Common myeloid progenitor, CD34-positive (primary cell): ENCODE results near the gene MINK1.
"Not testable (repeated sequence)": the region's sequence is repeated elsewhere in the genome, so short reads cannot be mapped to it uniquely, and the experiment has no call there.

Experiments used
- CTCF ChIA-PET: fragments of 350-600 bp; sonication (Branson Sonifier 250); formaldehyde crosslinking; loops from one replicate; lab custom pipeline; 2021; ENCODE audit warnings: antibody characterized with exemption; lab: Charles Lee
- POLR2A ChIA-PET: fragments of 350-600 bp; sonication (Branson Sonifier 250); formaldehyde crosslinking; loops from one replicate; lab custom pipeline; 2021; ENCODE audit warnings: antibody characterized with exemption; lab: Charles Lee
- DNase-seq, 3 donors: peaks; one replicate each; pipeline versions ENCODE4 v3.0.0 to v3.0.0-alpha.2; 2013
- H3K27ac ChIP-seq, 2 experiments: 1 replicate in 1 of 2; 2 replicates in 1 of 2; pipeline ENCODE4 v1.7.0; 2013; ENCODE audit warnings: inconsistent platforms in 2 of 2, low read length in 2 of 2, mild to moderate bottlenecking in 2 of 2, low read depth in 1 of 2, moderate library complexity in 1 of 2; ENCODE audit not compliant: severe bottlenecking in 2 of 2, insufficient read depth in 1 of 2, poor library complexity in 1 of 2
- H3K27me3 ChIP-seq, 5 experiments: replicated peaks in 2 of 5; 1 replicate in 3 of 5; 2 replicates in 2 of 5; pipeline versions ENCODE4 v1.6.1 to v1.7.0; 2013; ENCODE audit warnings: low read length in 4 of 5, mild to moderate bottlenecking in 2 of 5, moderate library complexity in 2 of 5, inconsistent platforms in 1 of 5; ENCODE audit not compliant: insufficient read depth in 5 of 5, control insufficient read depth in 4 of 5
- H3K36me3 ChIP-seq, 4 experiments: 1 replicate in 2 of 4; 2 replicates in 2 of 4; pipeline versions ENCODE4 v1.6.1 to v1.7.0; 2013; ENCODE audit warnings: low read length in 3 of 4, control low read depth in 1 of 4, mild to moderate bottlenecking in 1 of 4; ENCODE audit not compliant: control insufficient read depth in 4 of 4, insufficient read depth in 4 of 4
- H3K4me1 ChIP-seq, 4 experiments: 1 replicate in 3 of 4; 2 replicates in 1 of 4; pipeline versions ENCODE4 v1.6.1 to v1.7.1; 2013; ENCODE audit warnings: low read length in 3 of 4, mild to moderate bottlenecking in 3 of 4, control low read depth in 1 of 4, inconsistent platforms in 1 of 4, moderate library complexity in 1 of 4; ENCODE audit not compliant: control insufficient read depth in 4 of 4, insufficient read depth in 4 of 4; ENCODE audit errors: control extremely low read depth in 1 of 4
- H3K4me3 ChIP-seq, 7 experiments: 1 replicate in 4 of 7; 2 replicates in 3 of 7; pipeline versions ENCODE4 v1.5.1 to v1.7.0; 2013; ENCODE audit warnings: mild to moderate bottlenecking in 7 of 7, low read length in 6 of 7, moderate library complexity in 6 of 7, inconsistent platforms in 2 of 7, low read depth in 2 of 7, control low read depth in 1 of 7; ENCODE audit not compliant: insufficient read depth in 4 of 7, control insufficient read depth in 1 of 7; ENCODE audit errors: extremely low read depth in 1 of 7
- H3K9me3 ChIP-seq, 5 experiments: 1 replicate in 4 of 5; 2 replicates in 1 of 5; pipeline versions ENCODE4 v1.6.1 to v1.7.1; 2013; ENCODE audit warnings: low read length in 4 of 5, mild to moderate bottlenecking in 2 of 5, inconsistent platforms in 1 of 5, low read depth in 1 of 5, moderate library complexity in 1 of 5; ENCODE audit not compliant: control insufficient read depth in 4 of 5, insufficient read depth in 2 of 5; ENCODE audit errors: control extremely low read depth in 1 of 5
- WGBS: methylation state at CpG from one replicate; pipeline ENCODE4 v1.1.5; 2013; ENCODE audit not compliant: insufficient coverage; 5-methylcytosine and 5-hydroxymethylcytosine counted together

The MINK1 gene

DNA sequence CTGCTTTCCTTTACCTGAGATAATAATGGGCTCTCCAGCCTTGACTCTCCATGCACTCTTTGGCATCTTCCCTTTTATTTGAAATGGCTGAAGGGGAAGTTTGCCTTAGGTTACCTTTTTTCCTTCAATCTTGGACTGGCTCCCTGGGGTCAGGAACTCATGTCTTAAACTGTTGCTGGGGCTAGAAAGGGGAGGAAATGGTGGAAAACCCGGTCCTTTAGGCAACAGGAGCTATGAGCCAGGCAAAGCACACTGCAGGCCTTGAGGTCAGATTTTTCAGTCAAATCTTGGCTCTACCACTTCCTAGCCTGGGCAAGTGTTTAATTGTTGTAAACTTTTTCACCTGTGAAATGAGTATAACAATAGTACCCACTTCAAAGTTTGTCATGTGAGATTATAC, 30.2 kb downstream of the MINK1 start:
- DNase-seq, result no peak
- Histone ChIP-seq H3K4me3 (no peak overlapping the region), H3K27me3 (no peaks in the 10 kb centered on the region), H3K9me3 (no peaks in the 10 kb centered on the region), H3K4me1 (peaks cover 0 to 4% (median 2%) of the 10 kb centered on the region in 4 experiments), H3K36me3 (peaks cover 0 to 12% (median 6%) of the 10 kb centered on the region in 4 experiments), H3K27ac (no peak overlapping the region)
- ChIA-PET CTCF (no interaction called here), POLR2A (no interaction called here)
- 100% methylated on average over 1 of the region's 1 CpG for WGBS

DNA sequence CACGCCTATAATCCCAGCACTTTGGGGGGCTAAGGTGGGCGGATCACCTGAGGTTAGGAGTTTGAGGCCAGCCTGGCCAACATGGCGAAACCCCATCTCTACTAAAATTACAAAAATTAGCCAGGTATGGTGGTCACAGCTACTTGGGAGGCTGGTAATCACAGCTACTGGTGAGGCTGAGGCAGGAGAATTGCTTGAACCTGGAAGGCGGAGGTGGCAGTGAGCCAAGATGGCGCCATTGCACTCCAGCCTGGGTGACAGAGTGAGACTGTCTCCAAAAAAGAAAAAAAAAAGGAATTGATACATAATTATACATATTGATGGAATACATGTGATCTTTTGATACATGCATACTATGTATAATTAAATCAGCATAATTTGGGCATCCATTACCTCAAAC, 34.4 kb downstream of the MINK1 start:
- DNase-seq, POLR2A ChIA-PET, H3K4me1 ChIP-seq, H3K27me3 ChIP-seq, H3K27ac ChIP-seq, H3K4me3 ChIP-seq, H3K36me3 ChIP-seq, H3K9me3 ChIP-seq: not testable (repeated sequence)
- CTCF ChIA-PET, result interaction anchor here (0.9 to 1.1 kb wide), 2 partner anchors 9 to 23 kb away, joined by 3 read pairs; no protein-coding TSS in a partner anchor
- no CpG with 5 or more reads among the region's 5 CpGs for WGBS

DNA sequence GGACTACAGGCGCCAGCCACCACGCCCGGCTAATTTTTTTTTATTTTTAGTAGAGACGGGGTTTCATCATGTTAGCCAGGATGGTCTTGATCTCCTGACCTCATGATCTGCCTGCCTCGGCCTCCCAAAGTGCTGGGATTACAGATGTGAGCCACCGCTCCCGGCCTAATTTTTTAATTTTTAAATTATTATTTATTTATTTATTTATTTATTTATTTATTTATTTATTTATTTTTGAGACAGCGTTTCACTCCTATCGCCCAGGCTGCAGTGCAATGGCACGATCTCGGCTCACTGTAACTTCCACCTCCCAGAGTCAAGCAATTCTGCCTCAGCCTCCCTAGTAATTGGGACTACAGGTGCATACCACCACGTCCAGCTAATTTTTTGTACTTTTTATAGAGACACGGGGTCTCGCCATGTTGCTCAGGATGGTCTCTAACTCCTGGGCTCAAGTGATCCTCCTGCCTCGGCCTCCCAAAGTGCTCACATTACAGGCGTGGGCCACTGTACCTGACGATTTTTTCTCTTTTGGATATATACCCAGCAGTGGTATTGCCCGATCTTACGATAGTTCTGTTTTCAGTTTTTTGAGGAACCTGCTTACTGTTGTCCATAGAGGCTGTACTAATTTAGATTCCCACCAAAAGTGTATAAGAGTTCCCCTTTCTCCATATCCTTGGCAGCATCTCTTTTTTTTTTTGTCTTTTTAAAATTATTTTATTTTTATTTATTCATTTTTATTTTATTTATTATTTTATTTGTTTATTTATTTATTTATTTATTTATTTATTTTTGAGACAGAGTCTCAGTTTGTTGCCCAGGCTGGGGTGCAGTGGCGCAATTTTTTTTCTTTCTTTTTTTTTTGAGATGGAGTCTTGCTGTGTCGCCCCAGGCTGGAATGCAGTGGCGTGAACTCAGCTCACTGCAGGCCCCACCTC, 36.2 kb downstream of the MINK1 start:
- H3K27me3 ChIP-seq, POLR2A ChIA-PET, H3K9me3 ChIP-seq, H3K4me3 ChIP-seq, H3K36me3 ChIP-seq, H3K4me1 ChIP-seq, DNase-seq, H3K27ac ChIP-seq: not testable (repeated sequence)
- CTCF ChIA-PET, result interaction anchor here (0.6 to 1.4 kb wide), 3 partner anchors 30 to 159 kb away, joined by 3 read pairs; partner anchors contain the start of gene ARRB2
- WGBS, result 92% methylated on average over 13 of the region's 22 CpGs

DNA sequence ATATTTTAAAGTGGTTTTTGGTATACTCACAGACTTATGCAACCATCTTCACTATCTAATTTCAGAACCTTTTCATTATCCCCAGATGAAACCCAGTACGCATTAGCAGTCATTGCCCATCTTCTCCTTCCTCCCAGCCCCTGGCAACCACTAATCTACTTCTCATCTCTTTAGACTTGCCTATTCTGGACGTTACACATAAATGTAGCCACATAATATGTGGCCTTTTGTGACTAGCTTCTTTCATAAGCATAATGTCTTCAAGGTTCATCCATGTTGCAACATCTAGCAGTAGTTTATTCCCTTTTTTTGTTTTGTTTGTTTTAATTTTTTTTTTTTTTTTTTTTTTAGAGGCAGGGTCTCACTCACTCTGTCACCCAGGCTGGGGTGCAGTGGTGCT, 37.7 kb downstream of the MINK1 start:
- CTCF ChIA-PET, result interaction anchor here (1.4 kb wide), 1 partner anchor 161 kb away, joined by 3 read pairs; the partner anchor contains the start of gene ARRB2
- H3K27ac ChIP-seq, result no peak overlapping the region
- no peak for DNase-seq
- H3K36me3 ChIP-seq, result no peaks in the 10 kb centered on the region
- 90% methylated on average over 2 of the region's 2 CpGs for WGBS
- H3K9me3 ChIP-seq, result no peaks in the 10 kb centered on the region
- no peaks in the 10 kb centered on the region for H3K27me3 ChIP-seq
- POLR2A ChIA-PET, result no interaction called here
- peaks cover 0 to 3% (median 0%) of the 10 kb centered on the region in 4 experiments for H3K4me1 ChIP-seq
- no peak overlapping the region for H3K4me3 ChIP-seq

DNA sequence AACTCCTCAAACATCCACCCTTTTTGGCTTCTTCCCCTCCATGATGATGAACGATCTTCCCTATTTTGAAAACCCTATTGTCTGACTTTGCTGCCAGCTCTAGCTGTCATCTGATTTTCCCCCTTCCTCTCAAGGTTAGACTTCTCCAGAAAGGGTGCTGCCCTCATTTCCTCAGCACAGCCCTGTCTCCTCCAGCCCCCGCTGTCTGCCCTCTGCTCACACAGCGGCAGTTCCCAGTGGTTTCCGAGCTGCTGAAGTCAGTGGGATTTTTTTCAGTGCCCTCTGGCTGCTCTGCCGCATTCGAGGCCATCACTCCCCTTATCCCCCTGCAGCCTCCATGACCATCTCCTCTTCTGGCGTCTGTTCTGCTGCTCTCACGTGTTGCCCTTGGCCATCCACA, 39.6 kb downstream of the MINK1 start:
- no peak for DNase-seq
- H3K4me3 ChIP-seq, result no peak overlapping the region
- WGBS, result 47% methylated on average over 8 of the region's 8 CpGs
- ChIA-PET POLR2A (interaction anchor here (0.6 kb wide), 1 partner anchor 91 kb away, joined by 4 read pairs; no protein-coding TSS in a partner anchor), CTCF (interaction anchor here (1.0 to 1.1 kb wide), 2 partner anchors 8 to 15 kb away, joined by 3 to 4 read pairs; no protein-coding TSS in a partner anchor)
- peaks cover 0 to 2% (median 0%) of the 10 kb centered on the region in 4 experiments for H3K36me3 ChIP-seq
- no peaks in the 10 kb centered on the region for H3K9me3 ChIP-seq
- no peak overlapping the region for H3K27ac ChIP-seq
- H3K4me1 ChIP-seq, result peaks cover 0 to 3% (median 0%) of the 10 kb centered on the region in 4 experiments
- no peaks in the 10 kb centered on the region for H3K27me3 ChIP-seq

DNA sequence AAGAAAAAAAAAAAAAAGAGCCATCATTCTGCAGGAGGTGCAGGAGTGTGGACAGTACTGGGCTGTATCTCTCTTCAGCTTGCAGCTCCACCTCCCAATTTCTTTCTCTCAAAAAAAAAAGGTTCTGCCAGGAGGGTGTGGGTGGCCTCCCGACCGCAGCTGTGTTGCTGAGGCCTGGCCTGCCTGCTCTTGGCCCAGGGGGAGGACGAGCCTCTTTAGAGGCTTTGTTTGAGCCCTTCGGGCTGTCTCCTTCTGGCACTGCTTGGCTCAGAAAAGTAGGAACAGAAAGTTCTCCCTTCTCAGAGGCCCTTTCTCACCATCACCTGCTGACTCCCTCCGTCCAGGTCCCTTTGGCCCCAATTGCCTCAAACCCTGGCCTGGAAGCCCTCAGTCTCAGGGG, 43.9 kb downstream of the MINK1 start:
- CTCF ChIA-PET, result interaction anchor here (0.9 to 1.4 kb wide), 3 partner anchors 12 to 32 kb away, joined by 3 to 4 read pairs (median 3); no protein-coding TSS in a partner anchor
- no peak overlapping the region for H3K4me3 ChIP-seq
- peaks cover 0 to 17% (median 5%) of the 10 kb centered on the region in 4 experiments for H3K36me3 ChIP-seq
- no peak for DNase-seq
- peaks cover 0 to 3% (median 0%) of the 10 kb centered on the region in 4 experiments for H3K4me1 ChIP-seq
- POLR2A ChIA-PET, result no interaction called here
- H3K9me3 ChIP-seq, result no peaks in the 10 kb centered on the region
- WGBS, result 100% methylated on average over 5 of the region's 5 CpGs
- no peaks in the 10 kb centered on the region for H3K27me3 ChIP-seq
- no peak overlapping the region for H3K27ac ChIP-seq

- no peaks in the 10 kb centered on the region for H3K4me1 ChIP-seq
- no peaks in the 10 kb centered on the region for H3K9me3 ChIP-seq
- CTCF ChIA-PET, result interaction anchor here (1.9 to 6.2 kb wide), 3 partner anchors 10 to 92 kb away, joined by 4 to 40 read pairs (median 5); partner anchors contain the start of genes C17orf107, GLTPD2 and VMO1
- H3K4me3 ChIP-seq, result no peak overlapping the region
- H3K27ac ChIP-seq, result no peak overlapping the region
- DNase-seq, result no peak
- 64% methylated on average over 3 of the region's 4 CpGs for WGBS
- H3K27me3 ChIP-seq, result no peaks in the 10 kb centered on the region
- peaks cover 2 to 20% (median 12%) of the 10 kb centered on the region in 4 experiments for H3K36me3 ChIP-seq
- POLR2A ChIA-PET, result no interaction called here
Measured at GRCh38 chr17:4879601-4880000, 46.5 kb downstream of the MINK1 start.
